Gastrocnemius medialis (tissue), 4 donors: ENCODE measurements around the gene SEPTIN2. TPM values are rescaled to one million over a fixed set of nuclear protein-coding genes. Genes with fewer than 3 reads are reported as not detected.

ENCODE experiments used
- ATAC-seq, 2 donors: fragments of 150-250 bp; one replicate each; pipeline ENCODE4 v1.9.1; 2016
- DNase-seq, 2 donors: peaks; one replicate each; pipeline ENCODE4 v3.0.0-alpha.2; 2019
- H3K27ac ChIP-seq, 4 donors: fragments of 200-600 bp; sonication (generic); 1 replicate in 1 of 4; 2 replicates in 3 of 4; pipeline ENCODE4 v1.5.1; 2016 to 2018; ENCODE audit warnings: mild to moderate bottlenecking in 2 of 4, moderate library complexity in 1 of 4
- H3K27me3 ChIP-seq, 3 donors: fragments of 200-600 bp; sonication (generic) in 2 of 3; 1 replicate in 1 of 3; 2 replicates in 2 of 3; pipeline versions ENCODE4 v1.5.1 to v1.6.0; 2016 to 2019; ENCODE audit warnings: mild to moderate bottlenecking in 1 of 3, moderate library complexity in 1 of 3
- H3K36me3 ChIP-seq, 2 donors: fragments of 200-600 bp; sonication (generic) in 1 of 2; one replicate each; pipeline ENCODE4 v1.5.1; 2017 to 2018
- H3K4me1 ChIP-seq, 2 donors: fragments of 200-600 bp; sonication (generic) in 1 of 2; one replicate each; pipeline ENCODE4 v1.5.1; 2016 to 2017; ENCODE audit warnings: mild to moderate bottlenecking in 2 of 2
- H3K4me3 ChIP-seq, 4 donors: fragments of 200-600 bp; sonication (generic) in 3 of 4; 1 replicate in 1 of 4; 2 replicates in 3 of 4; pipeline ENCODE4 v1.5.1; 2016 to 2019; ENCODE audit warnings: mild to moderate bottlenecking in 2 of 4
- H3K9me3 ChIP-seq, 3 donors: fragments of 200-600 bp; sonication (generic) in 2 of 3; 1 replicate in 1 of 3; 2 replicates in 2 of 3; pipeline ENCODE4 v1.5.1; 2016 to 2019
- POLR2A ChIP-seq, 2 donors: fragments of 450-650 bp; IDR thresholded peaks; one replicate each; pipeline ENCODE4 v1.6.1; 2017; ENCODE audit warnings: antibody characterized with exemption in 2 of 2, mild to moderate bottlenecking in 2 of 2, moderate library complexity in 2 of 2
- in situ Hi-C, 4 donors: fragments of 200-750 bp; cut with MboI; loops; one replicate each; pipeline versions ENCODE4 v1.15.0 to v1.8.0; 2017; ENCODE audit warnings: low sequenced_read_pairs in 4 of 4
- intact Hi-C: fragments of 100-400 bp; cut with DNase I; formaldehyde crosslinking; loops from one replicate; pipeline ENCODE4 v1.15.1; 2023; ENCODE audit warnings: low total_unique reads
- total RNA-seq, 4 donors: library from RNA; depleted of rRNA; stranded (reverse); fragments of >200 nt; gene quantifications; one replicate each; pipeline versions ENCODE4 v1.1.0 to v1.2.3, GENCODE V29; 2016
- TF ChIP-seq, protein P1 (sequence below), 5 experiments: fragments of 450-650 bp in 3 of 5; fragments of 200-600 bp in 2 of 5; sonication (generic) in 2 of 5; IDR thresholded peaks in 4 of 5; conservative IDR thresholded peaks in 1 of 5; 1 replicate in 4 of 5; 2 replicates in 1 of 5; pipeline ENCODE4 v1.5.1; 2016 to 2019; ENCODE audit warnings: antibody characterized with exemption in 5 of 5, mild to moderate bottlenecking in 3 of 5, moderate library complexity in 3 of 5

Gene SEPTIN2
- 100 to 1,000 TPM in 2 of 4 donors, 10 to 100 TPM in 2; 81.3 to 130 (median 99.3) TPM for total RNA-seq

DNA sequence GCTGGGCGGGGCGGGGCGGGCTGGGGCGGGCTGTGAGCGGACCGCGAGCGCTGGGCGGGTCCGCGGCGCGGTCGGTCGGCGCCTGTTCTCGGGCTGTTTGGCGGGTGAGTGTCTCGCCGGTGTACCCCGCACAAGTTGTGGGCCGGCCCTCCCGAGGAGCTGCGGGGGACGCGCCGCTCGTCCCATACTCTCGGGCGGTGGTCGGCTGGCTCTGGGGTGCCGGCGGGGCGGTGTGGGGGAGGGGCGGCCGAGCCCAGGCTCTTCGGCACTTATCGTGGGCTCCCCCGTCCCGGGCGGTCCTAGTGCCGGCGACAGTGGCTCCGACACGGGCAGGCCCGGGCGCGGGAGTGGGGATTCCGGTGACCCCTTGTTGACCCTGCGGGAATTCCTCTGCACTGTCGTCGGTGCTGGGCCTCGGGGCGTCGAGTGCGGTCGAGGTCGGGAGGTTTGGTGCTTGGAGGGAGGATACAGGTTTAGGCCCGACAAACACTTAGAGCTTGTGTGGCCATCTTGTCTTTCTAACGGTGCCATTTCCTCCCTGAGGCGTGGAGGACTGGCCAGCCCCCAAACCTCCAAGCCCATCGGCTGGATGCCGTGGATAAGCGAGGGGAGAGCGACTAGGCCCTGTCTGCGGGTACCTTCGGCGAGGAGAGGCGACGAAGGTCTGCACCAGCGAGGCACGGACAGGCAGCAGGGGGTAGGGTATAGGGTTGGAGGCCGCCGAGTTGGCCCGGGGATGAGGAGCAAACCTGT, at the start of gene SEPTIN2:
SEPTIN2 (plus strand) TSS at position 47 of the 753 bp plus-strand sequence. CDS start 8,308 bp downstream, outside the sequence.
- in situ Hi-C loops (no loop called here), intact Hi-C loops (loop anchor here (1.0 to 5.0 kb wide), 8 partner anchors 40 to 1064 kb away; partner anchors contain the start of genes ATG4B, FARP2, ING5 and STK25)
- Histone ChIP-seq H3K4me3 (peak within 1 kb of the TSS; percentile 67 to 92 (median 83)), H3K9me3 (no peaks in the 10 kb centered on the region), H3K27ac (peak within 1 kb of the TSS; percentile 97 to 99 (median 98)), H3K36me3 (no peaks in the 10 kb centered on the region), H3K4me1 (peaks cover 74 to 78% of the 10 kb centered on the region in 2 donors), H3K27me3 (no peaks in the 10 kb centered on the region)
- DNase-seq (peak in 1 of 2 donors; percentile 65), ATAC-seq (peak; percentile 46 to 49)
- TF ChIP-seq POLR2A (IDR thresholded peaks at IDR 0.05), result peak; percentile 82 to 92
- TF ChIP-seq, protein P1, sequence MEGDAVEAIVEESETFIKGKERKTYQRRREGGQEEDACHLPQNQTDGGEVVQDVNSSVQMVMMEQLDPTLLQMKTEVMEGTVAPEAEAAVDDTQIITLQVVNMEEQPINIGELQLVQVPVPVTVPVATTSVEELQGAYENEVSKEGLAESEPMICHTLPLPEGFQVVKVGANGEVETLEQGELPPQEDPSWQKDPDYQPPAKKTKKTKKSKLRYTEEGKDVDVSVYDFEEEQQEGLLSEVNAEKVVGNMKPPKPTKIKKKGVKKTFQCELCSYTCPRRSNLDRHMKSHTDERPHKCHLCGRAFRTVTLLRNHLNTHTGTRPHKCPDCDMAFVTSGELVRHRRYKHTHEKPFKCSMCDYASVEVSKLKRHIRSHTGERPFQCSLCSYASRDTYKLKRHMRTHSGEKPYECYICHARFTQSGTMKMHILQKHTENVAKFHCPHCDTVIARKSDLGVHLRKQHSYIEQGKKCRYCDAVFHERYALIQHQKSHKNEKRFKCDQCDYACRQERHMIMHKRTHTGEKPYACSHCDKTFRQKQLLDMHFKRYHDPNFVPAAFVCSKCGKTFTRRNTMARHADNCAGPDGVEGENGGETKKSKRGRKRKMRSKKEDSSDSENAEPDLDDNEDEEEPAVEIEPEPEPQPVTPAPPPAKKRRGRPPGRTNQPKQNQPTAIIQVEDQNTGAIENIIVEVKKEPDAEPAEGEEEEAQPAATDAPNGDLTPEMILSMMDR (IDR thresholded peaks at IDR 0.05 in 4 of 5, conservative IDR thresholded peaks at IDR 0.05 in 1 of 5), result no peak

DNA sequence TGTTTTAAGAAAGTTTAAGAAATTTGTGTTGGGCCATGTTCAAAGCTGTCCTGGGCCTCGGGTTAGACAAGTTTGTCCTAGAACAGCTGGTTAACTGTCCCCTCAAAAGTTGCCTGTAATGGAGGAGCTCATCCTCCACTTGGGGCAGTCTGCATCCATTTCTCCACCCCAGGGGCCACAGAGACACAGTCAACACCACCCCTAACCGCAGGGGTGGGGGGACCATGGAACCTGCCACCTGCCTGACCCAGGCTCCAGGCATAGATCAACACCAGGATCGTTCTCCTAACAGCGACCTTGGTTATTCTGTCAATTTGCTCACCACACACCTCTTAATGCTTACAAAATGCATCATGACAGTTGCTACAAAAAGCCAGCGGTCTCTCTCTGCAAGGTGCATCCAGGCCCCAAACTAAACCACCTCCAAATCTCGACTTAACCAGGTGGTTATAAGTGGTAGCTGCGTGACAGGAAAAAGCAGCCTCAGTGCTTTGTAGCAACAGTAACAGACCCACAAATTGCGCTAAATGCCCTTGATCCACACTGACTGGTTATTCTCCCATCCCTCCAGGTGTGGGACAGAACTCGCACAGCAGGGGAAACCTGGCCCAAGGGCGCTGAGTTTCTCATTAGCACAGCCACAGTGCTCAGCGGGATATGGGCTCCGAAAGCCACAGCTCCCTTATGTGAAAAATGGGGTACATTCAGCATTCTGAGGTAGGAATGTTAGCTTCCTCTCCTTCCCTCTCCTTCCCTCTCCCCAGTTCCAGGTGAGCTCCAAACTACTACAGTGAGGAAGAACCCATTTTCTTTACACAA, 48.3 kb upstream of the SEPTIN2 start:
- Histone ChIP-seq H3K36me3 (peaks cover 0 to 43% of the 10 kb centered on the region in 2 donors), H3K27ac (no peak overlapping the region), H3K4me1 (peaks cover 34 to 35% of the 10 kb centered on the region in 2 donors), H3K4me3 (no peak overlapping the region), H3K9me3 (no peaks in the 10 kb centered on the region), H3K27me3 (no peaks in the 10 kb centered on the region)
- intact Hi-C loops, result no loop called here
- ATAC-seq (no peak), DNase-seq (no peak)
- in situ Hi-C loops, result no loop called here
- no peak for TF ChIP-seq POLR2A (IDR thresholded peaks at IDR 0.05)
- TF ChIP-seq, protein P1 (IDR thresholded peaks at IDR 0.05 in 4 of 5, conservative IDR thresholded peaks at IDR 0.05 in 1 of 5), result no peak

DNA sequence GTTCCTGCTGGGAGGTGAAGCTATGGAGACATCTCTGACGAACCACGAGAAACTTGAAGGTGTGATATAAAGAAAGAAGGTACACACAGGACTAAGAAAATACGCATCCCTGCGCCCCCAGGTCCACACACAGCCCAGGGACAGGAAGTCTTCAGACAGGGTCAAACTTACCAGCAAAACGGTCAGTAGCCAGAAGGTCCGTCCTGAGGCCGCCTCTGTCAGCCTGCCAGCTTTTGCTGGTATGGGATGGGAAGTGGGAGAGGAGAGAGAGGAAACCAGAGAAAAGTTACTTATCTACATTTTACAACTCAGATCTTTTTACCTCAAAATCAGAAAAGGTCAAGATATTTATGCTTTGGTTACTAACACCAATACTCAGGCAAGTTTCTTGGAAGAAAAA, 47.4 kb upstream of the SEPTIN2 start:
- in situ Hi-C loops, result no loop called here
- no peak for ATAC-seq
- TF ChIP-seq, protein P1 (IDR thresholded peaks at IDR 0.05 in 4 of 5, conservative IDR thresholded peaks at IDR 0.05 in 1 of 5), result no peak
- TF ChIP-seq POLR2A (IDR thresholded peaks at IDR 0.05), result no peak
- H3K4me3 ChIP-seq, result no peak overlapping the region
- intact Hi-C loops, result no loop called here
- no peaks in the 10 kb centered on the region for H3K27me3 ChIP-seq
- H3K27ac ChIP-seq, result no peak overlapping the region
- no peak for DNase-seq
- H3K36me3 ChIP-seq, result peaks cover 0 to 34% of the 10 kb centered on the region in 2 donors
- peaks cover 39% of the 10 kb centered on the region in 2 donors for H3K4me1 ChIP-seq
- no peaks in the 10 kb centered on the region for H3K9me3 ChIP-seq

DNA sequence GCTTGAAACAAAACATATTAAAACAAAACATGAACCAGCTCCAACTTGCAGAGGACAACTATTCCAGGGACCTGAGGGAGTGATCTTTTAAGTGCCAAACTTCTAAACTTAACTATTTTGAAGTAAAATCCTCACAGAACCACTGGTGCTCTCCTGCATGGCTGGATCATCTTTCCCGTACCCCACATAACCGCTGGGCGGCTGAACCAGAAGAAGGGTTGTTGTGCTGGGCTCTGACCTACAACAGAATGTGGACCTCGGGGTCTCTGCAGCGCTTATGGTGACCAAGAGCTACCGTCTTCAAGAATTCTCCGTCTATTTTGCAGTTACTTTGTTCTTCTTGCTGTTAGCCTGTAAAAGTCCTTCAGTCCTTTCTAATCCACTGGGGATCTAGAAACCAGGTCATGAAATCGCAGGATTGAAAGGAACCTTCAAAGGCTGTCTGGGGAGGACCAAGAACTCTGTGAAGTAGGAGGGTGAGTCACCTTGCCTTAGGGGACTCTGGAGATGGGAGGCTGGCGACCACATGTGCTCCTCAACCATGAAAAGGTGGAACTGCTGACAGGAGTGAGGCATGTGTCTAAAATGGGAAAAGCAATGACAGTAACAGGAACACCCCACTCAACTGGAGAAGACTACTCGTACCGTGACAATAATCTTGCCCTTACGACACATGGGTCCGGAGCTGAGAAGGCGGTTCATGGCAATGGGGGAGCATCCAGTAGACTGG, 46.8 kb upstream of the SEPTIN2 start:
- DNase-seq, result no peak
- in situ Hi-C loops (no loop called here), intact Hi-C loops (no loop called here)
- ATAC-seq, result no peak
- peaks cover 0 to 28% of the 10 kb centered on the region in 2 donors for H3K36me3 ChIP-seq
- H3K27me3 ChIP-seq, result no peaks in the 10 kb centered on the region
- H3K4me1 ChIP-seq, result peaks cover 42 to 43% of the 10 kb centered on the region in 2 donors
- peak overlapping the region in 1 of 4 donors; percentile 24 for H3K27ac ChIP-seq
- H3K4me3 ChIP-seq, result no peak overlapping the region
- TF ChIP-seq POLR2A (IDR thresholded peaks at IDR 0.05), result no peak
- TF ChIP-seq, protein P1 (IDR thresholded peaks at IDR 0.05 in 4 of 5, conservative IDR thresholded peaks at IDR 0.05 in 1 of 5), result no peak
- no peaks in the 10 kb centered on the region for H3K9me3 ChIP-seq
